T-helper 17 cell (primary cell): ENCODE data around the gene FAM43A. TPM values are rescaled to one million over a fixed set of nuclear protein-coding genes. Genes with fewer than 3 reads are reported as not detected.

Source experiments
- ATAC-seq: fragments of 150-1000 bp; cut with Tn5 transposase; 2 replicates; pipeline ENCODE4 v1.10.0; 2021; ENCODE audit warnings: mild to moderate bottlenecking, moderate library complexity
- DNase-seq, 3 donors: peaks; one replicate each; pipeline versions ENCODE4 v3.0.0 to v3.0.0-alpha.2; 2020 to 2021
- H3K9me3 ChIP-seq: one replicate; pipeline ENCODE4 v1.7.0; 2013; ENCODE audit warnings: low read length, mild to moderate bottlenecking; ENCODE audit not compliant: control insufficient read depth, poor library complexity, severe bottlenecking
- H3K27ac Mint-ChIP-seq: one replicate; pipeline ENCODE4 v1.8.0; 2022; ENCODE audit warnings: mild to moderate bottlenecking, moderate library complexity, mixed read lengths
- H3K27me3 Mint-ChIP-seq: one replicate; pipeline ENCODE4 v1.8.0; 2022; ENCODE audit warnings: mixed read lengths
- H3K36me3 Mint-ChIP-seq: one replicate; pipeline ENCODE4 v1.8.0; 2022; ENCODE audit warnings: low read depth, mixed read lengths
- H3K4me1 Mint-ChIP-seq: one replicate; pipeline ENCODE4 v1.8.0; 2022; ENCODE audit warnings: mild to moderate bottlenecking, mixed read lengths
- H3K4me3 Mint-ChIP-seq: one replicate; pipeline ENCODE4 v1.8.0; 2022; ENCODE audit warnings: mild to moderate bottlenecking, moderate library complexity, mixed read lengths
- total RNA-seq, 4 donors: library from RNA in 2 of 4; stranded (reverse) in 2 of 4; gene quantifications; one replicate each; pipeline ENCODE4 v1.2.3 and lab custom pipeline; 2022 to 2026

Gene FAM43A
- total RNA-seq, 2 donors from 2014 or later, result 2.9 to 5.5 TPM

GRCh38 chr3:194727435-194728128 lies 41.9 kb downstream of the FAM43A start:
- DNase-seq, result no peak
- Mint-ChIP-seq H3K27me3 (peaks cover 67% of the 10 kb centered on the region), H3K4me3 (no peak overlapping the region), H3K4me1 (peaks cover 3% of the 10 kb centered on the region), H3K27ac (peak overlapping the region; percentile 41), H3K36me3 (peaks cover 5% of the 10 kb centered on the region)
- H3K9me3 ChIP-seq, result no peaks in the 10 kb centered on the region
- ATAC-seq, result no peak

- Mint-ChIP-seq H3K27ac (no peak overlapping the region), H3K4me3 (no peak overlapping the region), H3K4me1 (peaks cover 6% of the 10 kb centered on the region), H3K27me3 (peaks cover 68% of the 10 kb centered on the region), H3K36me3 (peaks cover 5% of the 10 kb centered on the region)
- H3K9me3 ChIP-seq, result no peaks in the 10 kb centered on the region
- no peak for ATAC-seq
- DNase-seq, result no peak
Measured at GRCh38 chr3:194728986-194729385, 43.3 kb downstream of the FAM43A start.

GRCh38 chr3:194730365-194730764 lies 44.7 kb downstream of the FAM43A start:
- Mint-ChIP-seq H3K27ac (no peak overlapping the region), H3K4me1 (peaks cover 6% of the 10 kb centered on the region), H3K36me3 (peaks cover 4% of the 10 kb centered on the region), H3K4me3 (no peak overlapping the region), H3K27me3 (peaks cover 76% of the 10 kb centered on the region)
- H3K9me3 ChIP-seq, result no peaks in the 10 kb centered on the region
- DNase-seq, result no peak
- ATAC-seq, result no peak

GRCh38 chr3:194731506-194732073 lies 45.9 kb downstream of the FAM43A start:
- H3K9me3 ChIP-seq, result no peaks in the 10 kb centered on the region
- ATAC-seq (no peak), DNase-seq (no peak)
- peaks cover 76% of the 10 kb centered on the region for H3K27me3 Mint-ChIP-seq
- H3K4me3 Mint-ChIP-seq, result no peak overlapping the region
- H3K27ac Mint-ChIP-seq, result no peak overlapping the region
- H3K36me3 Mint-ChIP-seq, result peaks cover 2% of the 10 kb centered on the region
- peaks cover 2% of the 10 kb centered on the region for H3K4me1 Mint-ChIP-seq

GRCh38 chr3:194732617-194733016 lies 46.9 kb downstream of the FAM43A start:
- H3K27ac Mint-ChIP-seq, result no peak overlapping the region
- H3K4me1 Mint-ChIP-seq, result peaks cover 2% of the 10 kb centered on the region
- H3K9me3 ChIP-seq, result no peaks in the 10 kb centered on the region
- ATAC-seq (no peak), DNase-seq (no peak)
- peaks cover 2% of the 10 kb centered on the region for H3K36me3 Mint-ChIP-seq
- H3K27me3 Mint-ChIP-seq, result peaks cover 68% of the 10 kb centered on the region
- H3K4me3 Mint-ChIP-seq, result no peak overlapping the region

- no peaks in the 10 kb centered on the region for H3K9me3 ChIP-seq
- H3K4me3 Mint-ChIP-seq, result no peak overlapping the region
- H3K27ac Mint-ChIP-seq, result no peak overlapping the region
- H3K27me3 Mint-ChIP-seq, result peaks cover 58% of the 10 kb centered on the region
- peaks cover 2% of the 10 kb centered on the region for H3K4me1 Mint-ChIP-seq
- DNase-seq, result no peak
- ATAC-seq, result peak; percentile 46
- peaks cover 2% of the 10 kb centered on the region for H3K36me3 Mint-ChIP-seq
Measured at GRCh38 chr3:194736277-194736895, 50.7 kb downstream of the FAM43A start.

- Mint-ChIP-seq H3K4me1 (peaks cover 2% of the 10 kb centered on the region), H3K27me3 (peaks cover 56% of the 10 kb centered on the region), H3K27ac (no peak overlapping the region), H3K36me3 (peaks cover 2% of the 10 kb centered on the region), H3K4me3 (no peak overlapping the region)
- H3K9me3 ChIP-seq, result no peaks in the 10 kb centered on the region
- ATAC-seq (peak; percentile 68), DNase-seq (no peak)
Measured at GRCh38 chr3:194736896-194737600, 51.4 kb downstream of the FAM43A start.

Other genes starting within 250 kb of the FAM43A start
- 10 to 100 TPM; 65.6 to 81.0 TPM for gene ATP13A3, start 198.9 kb upstream of the FAM43A start, total RNA-seq
- gene TMEM44, start 52.5 kb upstream of the FAM43A start, total RNA-seq, result under 1 TPM; 0.87 to 0.94 TPM
- 10 to 100 TPM; 42.0 to 52.6 TPM for gene LSG1, start 13.7 kb upstream of the FAM43A start, total RNA-seq